GM23338 (cell line): ENCODE measurements around the gene CACNA1C. TPM values are rescaled to one million over a fixed set of nuclear protein-coding genes. Genes with fewer than 3 reads are reported as not detected.

ENCODE experiments used
- ATAC-seq: fragments of 200-7000 bp; cut with Tn5 transposase; 3 replicates; pipeline ENCODE4 v1.9.1; 2020
- DNase-seq: peaks from one replicate; pipeline ENCODE4 v3.0.0-alpha.2; 2015; ENCODE audit warnings: low spot score
- H2AFZ ChIP-seq: fragments of 200-600 bp; sonication (generic); 2 replicates; pipeline ENCODE4 v1.8.0; 2016; ENCODE audit warnings: antibody characterized with exemption, mild to moderate bottlenecking, moderate library complexity
- H3F3A ChIP-seq: fragments of 200-600 bp; sonication (generic); replicated peaks from 2 replicates; pipeline ENCODE4 v1.8.0; 2017; ENCODE audit warnings: antibody characterized with exemption, mixed run types, low read depth
- H3K27ac ChIP-seq: fragments of 200-600 bp; sonication (generic); 2 replicates; pipeline ENCODE4 v1.6.1; 2016; ENCODE audit warnings: low read depth
- H3K27me3 ChIP-seq: fragments of 200-600 bp; sonication (generic); 2 replicates; pipeline ENCODE4 v1.8.0; 2016; ENCODE audit warnings: mild to moderate bottlenecking, mixed run types, moderate library complexity; ENCODE audit not compliant: insufficient read depth
- H3K36me3 ChIP-seq: fragments of 200-600 bp; sonication (generic); 2 replicates; pipeline ENCODE4 v1.8.0; 2016; ENCODE audit warnings: mild to moderate bottlenecking; ENCODE audit not compliant: insufficient read depth
- H3K4me1 ChIP-seq: fragments of 200-600 bp; sonication (generic); 2 replicates; pipeline ENCODE4 v1.8.0; 2016; ENCODE audit warnings: mild to moderate bottlenecking, moderate library complexity; ENCODE audit not compliant: insufficient read depth
- H3K4me2 ChIP-seq: fragments of 200-600 bp; sonication (generic); 2 replicates; pipeline ENCODE4 v1.7.1; 2017; ENCODE audit warnings: mixed run types
- H3K4me3 ChIP-seq: fragments of 200-600 bp; sonication (generic); 2 replicates; pipeline ENCODE4 v1.6.1; 2016; ENCODE audit warnings: mixed run types
- H3K79me2 ChIP-seq: fragments of 200-600 bp; sonication (generic); replicated peaks from 2 replicates; pipeline ENCODE4 v1.8.0; 2017; ENCODE audit warnings: mild to moderate bottlenecking; ENCODE audit not compliant: insufficient read depth
- H3K9me2 ChIP-seq: fragments of 200-600 bp; sonication (generic); 2 replicates; pipeline ENCODE4 v1.8.0; 2017; ENCODE audit not compliant: insufficient read depth
- H4K20me1 ChIP-seq: fragments of 200-600 bp; sonication (generic); replicated peaks from 2 replicates; pipeline ENCODE4 v1.8.0; 2017; ENCODE audit warnings: mild to moderate bottlenecking; ENCODE audit not compliant: insufficient read depth
- H3K27ac Mint-ChIP-seq: 2 replicates; pipeline ENCODE4 v1.8.0; 2020; ENCODE audit warnings: inconsistent platforms, mild to moderate bottlenecking, moderate library complexity, mixed read lengths
- H3K27me3 Mint-ChIP-seq: 3 replicates; pipeline ENCODE4 v1.8.0; 2022; ENCODE audit warnings: low read depth, mild to moderate bottlenecking, moderate library complexity, mixed read lengths, inconsistent platforms; ENCODE audit not compliant: insufficient read depth, poor library complexity
- H3K36me3 Mint-ChIP-seq: 3 replicates; pipeline ENCODE4 v1.8.0; 2021; ENCODE audit warnings: low read depth, mild to moderate bottlenecking, inconsistent platforms, moderate library complexity, mixed read lengths
- H3K4me1 Mint-ChIP-seq: 3 replicates; pipeline ENCODE4 v1.8.0; 2020; ENCODE audit warnings: mild to moderate bottlenecking, inconsistent platforms, mixed read lengths
- H3K4me3 Mint-ChIP-seq: 3 replicates; pipeline ENCODE4 v1.8.0; 2021; ENCODE audit warnings: moderate library complexity, mild to moderate bottlenecking, inconsistent platforms, mixed read lengths
- H3K9me3 Mint-ChIP-seq: 3 replicates; pipeline ENCODE4 v1.8.0; 2020; ENCODE audit warnings: moderate library complexity, mild to moderate bottlenecking, inconsistent platforms, mixed read lengths
- CREB1 ChIP-seq: fragments of 250-450 bp; sonication (Bioruptor Pico); IDR thresholded peaks from 2 replicates; pipeline ENCODE4 v1.5.0; 2020; ENCODE audit warnings: low read depth, mild to moderate bottlenecking, moderate library complexity
- ETS1 ChIP-seq: IDR thresholded peaks from 2 replicates; pipeline ENCODE4 v1.6.1; 2016; ENCODE audit warnings: antibody characterized with exemption
- EZH2 ChIP-seq: fragments of 200-600 bp; sonication (generic); IDR thresholded peaks from one replicate; pipeline ENCODE4 v1.8.0; 2017; ENCODE audit warnings: antibody characterized with exemption, mild to moderate bottlenecking, low read depth; ENCODE audit not compliant: unreplicated experiment
- JUNB ChIP-seq: IDR thresholded peaks from one replicate; pipeline ENCODE4 v1.6.1; 2016; ENCODE audit warnings: antibody characterized with exemption; ENCODE audit not compliant: unreplicated experiment
- POLR2AphosphoS5 ChIP-seq: IDR thresholded peaks from 2 replicates; pipeline ENCODE4 v1.6.1; 2016; ENCODE audit warnings: antibody characterized with exemption, low read depth
- REST ChIP-seq: IDR thresholded peaks from one replicate; pipeline ENCODE4 v1.6.1; 2018; ENCODE audit warnings: antibody characterized with exemption; ENCODE audit not compliant: unreplicated experiment
- STAT1 ChIP-seq: IDR thresholded peaks from one replicate; pipeline ENCODE4 v1.6.1; 2016; ENCODE audit warnings: antibody characterized with exemption; ENCODE audit not compliant: unreplicated experiment
- ZNF114 ChIP-seq: fragments of 250-450 bp; sonication (Bioruptor Pico); IDR thresholded peaks from 2 replicates; pipeline ENCODE4 v1.5.0; 2020; ENCODE audit warnings: mild to moderate bottlenecking, moderate library complexity
- polyA plus RNA-seq: library from polyadenylated mRNA; unstranded; fragments of >200 nt; fragmentation: Nextera tagmentation; extraction: Ambion mirVana; gene quantifications from 2 replicates; pipeline ENCODE4 v1.2.1, GENCODE V29; 2016
- total RNA-seq: library from RNA; depleted of rRNA; stranded (reverse); fragments of >200 nt; shearing (Covaris generic); gene quantifications from 2 replicates; pipeline ENCODE4 v1.2.3, GENCODE V29; 2014
- TF ChIP-seq, protein P1 (sequence below), 2 experiments: fragments of 200-600 bp in 1 of 2; sonication (generic) in 1 of 2; conservative IDR thresholded peaks; 2 replicates each; pipeline versions ENCODE4 v1.5.1 to v1.6.1; 2016 to 2017; ENCODE audit warnings: antibody characterized with exemption in 2 of 2, low read depth in 2 of 2, mild to moderate bottlenecking in 2 of 2, moderate library complexity in 1 of 2

The CACNA1C gene
- total and polyA plus RNA-seq, 2 experiments from 2014 or later: 0.78 to 2.1 TPM

DNA sequence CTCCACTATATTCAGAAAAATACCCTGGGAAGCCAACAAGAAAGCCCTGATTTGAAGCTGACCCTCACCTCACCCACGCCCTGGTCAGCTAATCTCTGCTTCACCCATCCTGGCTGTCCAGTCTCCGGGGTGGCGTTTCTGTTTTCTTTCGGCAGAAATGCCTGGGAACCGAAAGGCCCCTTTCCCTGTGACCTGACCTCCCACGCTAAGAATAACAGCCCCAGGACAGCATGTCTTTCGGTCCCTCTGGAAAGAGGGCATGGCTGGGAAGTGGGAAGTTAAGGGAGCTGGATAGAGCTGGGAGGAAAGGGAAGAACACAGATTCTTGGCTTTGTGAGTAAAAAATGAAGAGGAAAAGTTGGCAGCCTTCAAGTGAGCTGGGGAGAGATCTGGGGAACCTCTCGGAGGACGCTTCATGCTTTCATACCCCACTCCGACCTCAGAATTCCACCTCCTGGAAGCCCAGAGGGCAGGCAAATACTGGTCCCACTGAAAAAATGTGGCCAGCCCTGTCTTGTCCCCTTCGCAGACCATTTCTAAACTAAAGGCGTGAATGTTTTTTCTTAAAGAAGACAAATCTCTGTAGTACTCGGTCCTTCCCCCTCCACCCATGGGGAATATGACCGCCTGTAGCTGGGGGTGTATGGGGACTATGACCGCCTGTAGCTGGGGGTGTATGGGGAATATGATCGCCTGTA lies 579.0 kb downstream of the CACNA1C start:
- Histone ChIP-seq H3F3A (no peaks in the 10 kb centered on the region), H3K79me2 (no peaks in the 10 kb centered on the region), H2AFZ (no peak overlapping the region), H3K36me3 (no peaks in the 10 kb centered on the region), H4K20me1 (no peaks in the 10 kb centered on the region), H3K27me3 (no peaks in the 10 kb centered on the region), H3K4me3 (no peak overlapping the region), H3K27ac (no peak overlapping the region), H3K4me2 (no peak overlapping the region), H3K4me1 (peaks cover 7% of the 10 kb centered on the region; the same call in 1 of the 2 replicates), H3K9me2 (no peaks in the 10 kb centered on the region)
- H3K27ac Mint-ChIP-seq: no peak overlapping the region
- no peak for TF ChIP-seq REST
- no peak for TF ChIP-seq ETS1
- no peak for TF ChIP-seq STAT1
- TF ChIP-seq, protein P1, sequence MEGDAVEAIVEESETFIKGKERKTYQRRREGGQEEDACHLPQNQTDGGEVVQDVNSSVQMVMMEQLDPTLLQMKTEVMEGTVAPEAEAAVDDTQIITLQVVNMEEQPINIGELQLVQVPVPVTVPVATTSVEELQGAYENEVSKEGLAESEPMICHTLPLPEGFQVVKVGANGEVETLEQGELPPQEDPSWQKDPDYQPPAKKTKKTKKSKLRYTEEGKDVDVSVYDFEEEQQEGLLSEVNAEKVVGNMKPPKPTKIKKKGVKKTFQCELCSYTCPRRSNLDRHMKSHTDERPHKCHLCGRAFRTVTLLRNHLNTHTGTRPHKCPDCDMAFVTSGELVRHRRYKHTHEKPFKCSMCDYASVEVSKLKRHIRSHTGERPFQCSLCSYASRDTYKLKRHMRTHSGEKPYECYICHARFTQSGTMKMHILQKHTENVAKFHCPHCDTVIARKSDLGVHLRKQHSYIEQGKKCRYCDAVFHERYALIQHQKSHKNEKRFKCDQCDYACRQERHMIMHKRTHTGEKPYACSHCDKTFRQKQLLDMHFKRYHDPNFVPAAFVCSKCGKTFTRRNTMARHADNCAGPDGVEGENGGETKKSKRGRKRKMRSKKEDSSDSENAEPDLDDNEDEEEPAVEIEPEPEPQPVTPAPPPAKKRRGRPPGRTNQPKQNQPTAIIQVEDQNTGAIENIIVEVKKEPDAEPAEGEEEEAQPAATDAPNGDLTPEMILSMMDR (conservative IDR thresholded peaks at IDR 0.05; ENCODE audit: low read depth in 2 of 2): no peak
- TF ChIP-seq POLR2AphosphoS5: no peak
- TF ChIP-seq ZNF114 (CRISPR knock-in tag): no peak
- no peak for TF ChIP-seq CREB1 (CRISPR knock-in tag)
- TF ChIP-seq EZH2: no peak
- no peak for TF ChIP-seq JUNB
- peaks cover 9% of the 10 kb centered on the region for H3K27me3 Mint-ChIP-seq
- peaks cover 15% of the 10 kb centered on the region for H3K4me1 Mint-ChIP-seq
- no peaks in the 10 kb centered on the region; the same call in 2 of the 3 replicates for H3K9me3 Mint-ChIP-seq
- H3K36me3 Mint-ChIP-seq: no peaks in the 10 kb centered on the region
- no peak overlapping the region for H3K4me3 Mint-ChIP-seq
- ATAC-seq (no peak), DNase-seq (no peak)
